ENCODE measurements around the gene S100A1. TPM values are rescaled to one million over a fixed set of nuclear protein-coding genes. Genes with fewer than 3 reads are reported as not detected.
"Not testable (repeated sequence)": the region's sequence is repeated elsewhere in the genome, so short reads cannot be mapped to it uniquely, and the experiment has no call there.

The S100A1 gene
- total RNA-seq (1 to 10 TPM in 1 of 2 donors, not detected in 1; 1.8 TPM), polyA plus RNA-seq (under 1 TPM; 0.31 to 0.91 TPM)
- long read RNA-seq, donor 1, partial matches to known transcripts, result 0 of 2 reads
- long read RNA-seq, donor 1, other reads (novel, unspliced or antisense), result 0 of 2 reads
- long read RNA-seq, donor 2, result 0 reads
- long read RNA-seq, donor 3, result 0 reads
- long read RNA-seq, donor 4, result 0 reads
- long read RNA-seq, donor 5, partial matches to known transcripts, result 0 of 3 reads
- long read RNA-seq, donor 5, other reads (novel, unspliced or antisense), result 0 of 3 reads

DNA sequence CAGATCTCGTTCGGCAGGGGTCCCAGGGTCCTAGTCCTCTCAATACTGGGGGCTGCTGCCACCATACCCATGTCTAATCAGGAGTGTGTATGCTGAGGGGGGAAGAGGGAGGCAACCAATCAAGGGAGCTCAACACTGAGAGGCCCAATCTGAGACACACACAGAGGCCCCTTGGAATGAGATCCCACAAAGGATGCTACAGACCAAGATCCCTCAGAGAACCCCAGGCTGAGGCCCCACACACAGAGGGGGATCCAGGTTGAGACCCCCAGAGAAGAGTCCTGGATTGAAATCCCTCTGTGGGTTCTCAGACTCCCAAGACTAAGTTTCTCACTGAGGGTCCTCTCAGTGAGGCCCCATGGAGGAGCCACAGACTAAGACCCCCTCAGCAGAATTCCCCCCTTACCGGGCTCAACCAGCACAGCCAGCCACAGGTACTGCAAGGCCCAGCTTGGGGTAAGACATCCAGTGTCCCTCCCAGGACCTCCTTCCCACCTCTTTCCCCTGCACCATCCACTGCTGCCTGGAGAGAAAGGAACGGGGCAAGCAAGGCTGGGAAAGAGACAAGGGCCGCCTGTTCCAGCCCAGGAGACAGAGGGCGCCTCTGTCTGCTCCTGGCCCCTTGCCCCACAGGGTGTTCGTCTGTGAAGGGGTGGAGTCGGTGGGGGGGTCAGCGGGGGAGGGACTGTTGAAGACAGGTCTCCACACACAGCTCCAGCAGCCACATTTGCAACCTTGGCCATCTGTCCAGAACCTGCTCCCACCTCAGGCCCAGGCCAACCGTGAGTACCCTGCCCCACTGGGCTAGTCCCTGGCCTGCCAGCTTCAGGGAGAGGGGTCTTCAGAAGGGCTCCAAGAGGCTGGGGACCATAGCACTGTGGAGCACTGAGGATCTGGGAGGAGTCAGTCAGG is at the start of gene S100A1:
S100A1 (plus strand) TSS at position 720 of the 912 bp plus-strand sequence. CDS start 2,088 bp downstream, outside the sequence.
- peak within 1 kb of the TSS; percentile 7 to 93 for H3K9ac ChIP-seq (ENCODE audit: insufficient read depth in 1 of 2, low read length in 2 of 2)
- no peaks in the 10 kb centered on the region for H3K9me3 ChIP-seq (ENCODE audit: control insufficient read depth in 4 of 4, insufficient read depth in 3 of 4, low read length in 3 of 4)
- peak within 1 kb of the TSS; percentile 17 for H3K4me3 ChIP-seq
- DNase-seq, result no peak
- TF ChIP-seq, protein P1, sequence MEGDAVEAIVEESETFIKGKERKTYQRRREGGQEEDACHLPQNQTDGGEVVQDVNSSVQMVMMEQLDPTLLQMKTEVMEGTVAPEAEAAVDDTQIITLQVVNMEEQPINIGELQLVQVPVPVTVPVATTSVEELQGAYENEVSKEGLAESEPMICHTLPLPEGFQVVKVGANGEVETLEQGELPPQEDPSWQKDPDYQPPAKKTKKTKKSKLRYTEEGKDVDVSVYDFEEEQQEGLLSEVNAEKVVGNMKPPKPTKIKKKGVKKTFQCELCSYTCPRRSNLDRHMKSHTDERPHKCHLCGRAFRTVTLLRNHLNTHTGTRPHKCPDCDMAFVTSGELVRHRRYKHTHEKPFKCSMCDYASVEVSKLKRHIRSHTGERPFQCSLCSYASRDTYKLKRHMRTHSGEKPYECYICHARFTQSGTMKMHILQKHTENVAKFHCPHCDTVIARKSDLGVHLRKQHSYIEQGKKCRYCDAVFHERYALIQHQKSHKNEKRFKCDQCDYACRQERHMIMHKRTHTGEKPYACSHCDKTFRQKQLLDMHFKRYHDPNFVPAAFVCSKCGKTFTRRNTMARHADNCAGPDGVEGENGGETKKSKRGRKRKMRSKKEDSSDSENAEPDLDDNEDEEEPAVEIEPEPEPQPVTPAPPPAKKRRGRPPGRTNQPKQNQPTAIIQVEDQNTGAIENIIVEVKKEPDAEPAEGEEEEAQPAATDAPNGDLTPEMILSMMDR (IDR thresholded peaks at IDR 0.05; ENCODE audit: control extremely low read depth, extremely low read depth), result no peak
- WGBS, 2 donors, result 64 to 77% methylated on average over 10 of the region's 10 CpGs
- no peak for ATAC-seq (ENCODE audit: insufficient read depth, low FRiP score)
- peak within 1 kb of the TSS; percentile 88 to 95 for H3K27ac ChIP-seq (ENCODE audit: low read depth in 1 of 2, low read length in 1 of 2)
- no peaks in the 10 kb centered on the region for H3K27me3 ChIP-seq (ENCODE audit: control insufficient read depth in 3 of 3, insufficient read depth in 3 of 3, low read length in 2 of 3)
- H3K4me1 ChIP-seq (ENCODE audit: control insufficient read depth in 5 of 5, insufficient read depth in 5 of 5, low read length in 5 of 5), result peaks cover 9 to 33% (median 21%) of the 10 kb centered on the region in 5 donors
- H3K36me3 ChIP-seq (ENCODE audit: control insufficient read depth in 4 of 4, insufficient read depth in 4 of 4, low read length in 4 of 4), result peaks cover 0 to 4% (median 1%) of the 10 kb centered on the region in 4 donors

DNA sequence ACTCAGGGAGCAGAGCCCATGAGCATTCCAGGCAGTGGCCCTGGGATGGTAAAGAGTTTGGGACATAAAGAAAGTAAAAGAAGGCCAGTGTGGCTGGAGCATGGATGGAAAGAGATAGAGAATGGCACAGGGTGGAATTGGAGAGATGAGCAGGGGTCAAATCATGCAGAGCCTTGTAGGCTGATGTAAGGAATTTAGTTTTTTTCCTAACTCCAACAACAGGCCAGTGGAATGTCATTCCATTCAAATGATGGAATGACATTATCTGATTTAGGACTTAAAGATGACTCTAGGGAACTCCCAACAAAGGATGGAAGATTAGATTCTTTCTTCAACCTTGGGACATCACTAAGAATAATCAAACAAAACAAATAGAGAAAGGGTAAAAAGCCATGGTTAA is 49.7 kb upstream of the S100A1 start:
- TF ChIP-seq, protein P1 (IDR thresholded peaks at IDR 0.05; ENCODE audit: control extremely low read depth, extremely low read depth), result no peak
- H3K27ac ChIP-seq (ENCODE audit: low read depth in 1 of 2, low read length in 1 of 2), result no peak overlapping the region
- no peak overlapping the region for H3K4me3 ChIP-seq
- no peak for DNase-seq
- H3K9ac ChIP-seq (ENCODE audit: insufficient read depth in 1 of 2, low read length in 2 of 2), result no peak overlapping the region
- no peaks in the 10 kb centered on the region for H3K36me3 ChIP-seq (ENCODE audit: control insufficient read depth in 4 of 4, insufficient read depth in 4 of 4, low read length in 4 of 4)
- ATAC-seq (ENCODE audit: insufficient read depth, low FRiP score), result no peak
- peaks cover 0 to 2% (median 0%) of the 10 kb centered on the region in 5 donors for H3K4me1 ChIP-seq (ENCODE audit: control insufficient read depth in 5 of 5, insufficient read depth in 5 of 5, low read length in 5 of 5)
- H3K27me3 ChIP-seq (ENCODE audit: control insufficient read depth in 3 of 3, insufficient read depth in 3 of 3, low read length in 2 of 3), result no peaks in the 10 kb centered on the region
- no peaks in the 10 kb centered on the region for H3K9me3 ChIP-seq (ENCODE audit: control insufficient read depth in 4 of 4, insufficient read depth in 3 of 4, low read length in 3 of 4)

DNA sequence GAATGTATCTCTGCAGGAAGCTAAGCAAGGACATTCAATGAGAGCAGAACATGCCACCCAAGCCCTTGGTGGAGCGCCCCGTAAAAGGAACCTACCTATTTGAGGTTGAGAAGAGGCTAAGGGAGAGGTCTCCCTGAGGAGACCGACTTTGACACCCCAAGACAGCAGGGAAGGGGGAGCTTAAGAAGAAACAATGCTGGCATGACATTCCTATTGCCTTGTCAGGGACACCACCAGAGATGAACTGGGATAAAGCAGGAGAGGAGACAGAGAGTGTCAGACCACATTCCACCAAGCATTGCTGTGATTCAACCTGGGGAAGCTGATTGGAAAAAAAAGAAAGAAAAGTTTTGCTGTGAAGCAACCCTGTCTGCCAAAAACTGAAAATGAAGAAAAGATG is 49.3 kb upstream of the S100A1 start:
- 88 to 92% methylated on average over 3 of the region's 3 CpGs for WGBS, 2 donors
- TF ChIP-seq, protein P1 (IDR thresholded peaks at IDR 0.05; ENCODE audit: control extremely low read depth, extremely low read depth), result no peak
- no peak for DNase-seq

DNA sequence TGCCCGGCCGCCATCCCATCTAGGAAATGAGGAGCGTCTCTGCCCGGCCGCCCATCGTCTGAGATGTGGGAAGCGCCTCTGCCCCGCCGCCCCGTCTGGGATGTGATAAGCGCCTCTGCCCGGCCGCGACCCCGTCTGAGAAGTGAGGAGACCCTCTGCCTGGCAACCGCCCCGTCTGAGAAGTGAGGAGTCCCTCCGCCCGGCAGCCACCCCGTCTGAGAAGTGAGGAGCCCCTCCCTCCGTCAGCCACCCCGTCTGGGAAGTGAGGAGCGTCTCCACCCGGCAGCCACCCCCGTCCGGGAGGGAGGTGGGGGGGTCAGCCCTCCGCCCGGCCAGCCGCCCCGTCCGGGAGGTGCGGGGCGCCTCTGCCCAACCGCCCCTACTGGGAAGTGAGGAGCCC is 45.4 kb upstream of the S100A1 start:
- DNase-seq; H3K27me3 ChIP-seq (ENCODE audit: control insufficient read depth in 3 of 3, insufficient read depth in 3 of 3, low read length in 2 of 3); H3K36me3 ChIP-seq (ENCODE audit: control insufficient read depth in 4 of 4, insufficient read depth in 4 of 4, low read length in 4 of 4); H3K4me1 ChIP-seq (ENCODE audit: control insufficient read depth in 5 of 5, insufficient read depth in 5 of 5, low read length in 5 of 5); H3K9me3 ChIP-seq (ENCODE audit: control insufficient read depth in 4 of 4, insufficient read depth in 3 of 4, low read length in 3 of 4); H3K4me3 ChIP-seq; ATAC-seq (ENCODE audit: insufficient read depth, low FRiP score); H3K9ac ChIP-seq (ENCODE audit: insufficient read depth in 1 of 2, low read length in 2 of 2); H3K27ac ChIP-seq (ENCODE audit: low read depth in 1 of 2, low read length in 1 of 2): not testable (repeated sequence)
- WGBS, 2 donors, result 95 to 96% methylated on average over 28 to 34 of the region's 34 CpGs

More for the DNA sequence above, 49.3 kb upstream of the S100A1 start:
- peaks cover 0 to 2% (median 0%) of the 10 kb centered on the region in 5 donors for H3K4me1 ChIP-seq (ENCODE audit: control insufficient read depth in 5 of 5, insufficient read depth in 5 of 5, low read length in 5 of 5)
- H3K27ac ChIP-seq (ENCODE audit: low read depth in 1 of 2, low read length in 1 of 2), result no peak overlapping the region
- no peaks in the 10 kb centered on the region for H3K36me3 ChIP-seq (ENCODE audit: control insufficient read depth in 4 of 4, insufficient read depth in 4 of 4, low read length in 4 of 4)
- no peak for ATAC-seq (ENCODE audit: insufficient read depth, low FRiP score)
- no peaks in the 10 kb centered on the region for H3K27me3 ChIP-seq (ENCODE audit: control insufficient read depth in 3 of 3, insufficient read depth in 3 of 3, low read length in 2 of 3)
- H3K4me3 ChIP-seq, result no peak overlapping the region
- H3K9me3 ChIP-seq (ENCODE audit: control insufficient read depth in 4 of 4, insufficient read depth in 3 of 4, low read length in 3 of 4), result no peaks in the 10 kb centered on the region
- no peak overlapping the region for H3K9ac ChIP-seq (ENCODE audit: insufficient read depth in 1 of 2, low read length in 2 of 2)

DNA sequence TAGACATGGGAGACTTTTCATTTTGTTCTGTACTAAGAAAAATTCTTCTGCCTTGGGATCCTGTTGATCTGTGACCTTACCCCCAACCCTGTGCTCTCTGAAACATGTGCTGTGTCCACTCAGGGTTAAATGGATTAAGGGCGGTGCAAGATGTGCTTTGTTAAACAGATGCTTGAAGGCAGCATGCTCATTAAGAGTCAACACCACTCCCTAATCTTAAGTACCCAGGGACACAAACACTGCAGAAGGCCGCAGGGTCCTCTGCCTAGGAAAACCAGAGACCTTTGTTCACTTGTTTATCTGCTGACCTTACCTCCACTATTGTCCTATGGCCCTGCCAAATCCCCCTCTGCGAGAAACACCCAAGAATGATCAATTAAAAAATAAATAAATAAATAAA is 44.7 kb upstream of the S100A1 start:
- not testable (repeated sequence) for H3K4me1 ChIP-seq (ENCODE audit: control insufficient read depth in 5 of 5, insufficient read depth in 5 of 5, low read length in 5 of 5); ATAC-seq (ENCODE audit: insufficient read depth, low FRiP score); H3K36me3 ChIP-seq (ENCODE audit: control insufficient read depth in 4 of 4, insufficient read depth in 4 of 4, low read length in 4 of 4); DNase-seq; H3K27me3 ChIP-seq (ENCODE audit: control insufficient read depth in 3 of 3, insufficient read depth in 3 of 3, low read length in 2 of 3); H3K27ac ChIP-seq (ENCODE audit: low read depth in 1 of 2, low read length in 1 of 2); H3K4me3 ChIP-seq; H3K9me3 ChIP-seq (ENCODE audit: control insufficient read depth in 4 of 4, insufficient read depth in 3 of 4, low read length in 3 of 4); H3K9ac ChIP-seq (ENCODE audit: insufficient read depth in 1 of 2, low read length in 2 of 2)
- 80 to 81% methylated on average over 2 to 3 of the region's 3 CpGs for WGBS, 2 donors

All from lung (tissue), 16 donors.